ENCODE measurements around the gene HPSE2. TPM values are rescaled to one million over a fixed set of nuclear protein-coding genes. Genes with fewer than 3 reads are reported as not detected.

HPSE2 gene
- total RNA-seq, 1 experiment from 2014 or later: not detected

- intact Hi-C loops (cut with micrococcal nuclease; ENCODE audit: unreplicated experiment): no loop called here
- no peaks in the 10 kb centered on the region for H3K9me2 ChIP-seq (ENCODE audit: insufficient read depth)
- no peaks in the 10 kb centered on the region for H3K27me3 ChIP-seq (ENCODE audit: insufficient read depth, low read depth)
- no peak for DNase-seq
- H3K79me2 ChIP-seq (ENCODE audit: low read depth): no peaks in the 10 kb centered on the region
- no TSS peak for BruUV-seq (replicated peaks)
- no peaks in the 10 kb centered on the region for H3F3A ChIP-seq (ENCODE audit: insufficient read depth, low read depth)
- no peak overlapping the region for H3K27ac ChIP-seq
- no peak for TF ChIP-seq EZH2 (IDR thresholded peaks at IDR 0.05; ENCODE audit: low read depth)
- no peak for TF ChIP-seq CTCF (conservative IDR thresholded peaks at IDR 0.05)
- CTCF ChIA-PET: no interaction called here
- POLR2A ChIA-PET (ENCODE audit: unreplicated experiment): no interaction called here
- H3K4me1 ChIP-seq (replicated peaks; ENCODE audit: insufficient read depth): no peaks in the 10 kb centered on the region
- no peaks in the 10 kb centered on the region for H3K36me3 ChIP-seq (ENCODE audit: low read depth)
- no peak overlapping the region for H2AFZ ChIP-seq
- no peaks in the 10 kb centered on the region for H4K20me1 ChIP-seq (ENCODE audit: insufficient read depth)
- H3K4me2 ChIP-seq: no peak overlapping the region
- no peak overlapping the region for H3K4me3 ChIP-seq
- no peaks in the 10 kb centered on the region for H3K9me3 ChIP-seq (ENCODE audit: insufficient read depth, low read depth)
Measured at GRCh38 chr10:98676895-98677294, 558.8 kb downstream of the HPSE2 start.

- H3K4me2 ChIP-seq: no peak overlapping the region
- no TSS peak for BruUV-seq (replicated peaks)
- H3K4me1 ChIP-seq (replicated peaks; ENCODE audit: insufficient read depth): no peaks in the 10 kb centered on the region
- H3K9me2 ChIP-seq (ENCODE audit: insufficient read depth): no peaks in the 10 kb centered on the region
- no peaks in the 10 kb centered on the region for H3F3A ChIP-seq (ENCODE audit: insufficient read depth, low read depth)
- intact Hi-C loops (cut with micrococcal nuclease; ENCODE audit: unreplicated experiment): no loop called here
- no peaks in the 10 kb centered on the region for H4K20me1 ChIP-seq (ENCODE audit: insufficient read depth)
- H3K4me3 ChIP-seq: no peak overlapping the region
- ChIA-PET CTCF (interaction anchor here (0.7 kb wide), 1 partner anchor 1312 kb away, joined by 4 read pairs; no protein-coding TSS in a partner anchor), POLR2A (ENCODE audit: unreplicated experiment) (no interaction called here)
- no peak overlapping the region for H2AFZ ChIP-seq
- no peaks in the 10 kb centered on the region for H3K79me2 ChIP-seq (ENCODE audit: low read depth)
- TF ChIP-seq EZH2 (IDR thresholded peaks at IDR 0.05; ENCODE audit: low read depth) (no peak), CTCF (conservative IDR thresholded peaks at IDR 0.05) (no peak)
- H3K9me3 ChIP-seq (ENCODE audit: insufficient read depth, low read depth): no peaks in the 10 kb centered on the region
- H3K36me3 ChIP-seq (ENCODE audit: low read depth): no peaks in the 10 kb centered on the region
- H3K27ac ChIP-seq: no peak overlapping the region
- no peak for DNase-seq
- no peaks in the 10 kb centered on the region for H3K27me3 ChIP-seq (ENCODE audit: insufficient read depth, low read depth)
Measured at GRCh38 chr10:98675902-98676301, 559.8 kb downstream of the HPSE2 start.

GRCh38 chr10:98673171-98673782 lies 562.4 kb downstream of the HPSE2 start:
- POLR2A ChIA-PET (ENCODE audit: unreplicated experiment): no interaction called here
- TF ChIP-seq CTCF (conservative IDR thresholded peaks at IDR 0.05) (no peak), EZH2 (IDR thresholded peaks at IDR 0.05; ENCODE audit: low read depth) (no peak)

More at GRCh38 chr10:98673171-98673782, 562.4 kb downstream of the HPSE2 start:
- Histone ChIP-seq H4K20me1 (ENCODE audit: insufficient read depth) (no peaks in the 10 kb centered on the region), H3K9me3 (ENCODE audit: insufficient read depth, low read depth) (no peaks in the 10 kb centered on the region), H2AFZ (no peak overlapping the region), H3K4me3 (no peak overlapping the region), H3F3A (ENCODE audit: insufficient read depth, low read depth) (no peaks in the 10 kb centered on the region), H3K36me3 (ENCODE audit: low read depth) (no peaks in the 10 kb centered on the region), H3K79me2 (ENCODE audit: low read depth) (no peaks in the 10 kb centered on the region), H3K4me2 (no peak overlapping the region), H3K27ac (no peak overlapping the region), H3K4me1 (replicated peaks; ENCODE audit: insufficient read depth) (no peaks in the 10 kb centered on the region), H3K9me2 (ENCODE audit: insufficient read depth) (no peaks in the 10 kb centered on the region), H3K27me3 (ENCODE audit: insufficient read depth, low read depth) (no peaks in the 10 kb centered on the region)
- CTCF ChIA-PET: no interaction called here
- DNase-seq: no peak
- no TSS peak for BruUV-seq (replicated peaks)
- intact Hi-C loops (cut with micrococcal nuclease; ENCODE audit: unreplicated experiment): no loop called here

All from PC-9 (cell line).